Measurements from ENCODE around the gene CAMK2D.

GRCh38 chr4:113499166-113499565 lies 262.4 kb downstream of the CAMK2D start:
- no peak for TF ChIP-seq POLR2A (IDR thresholded peaks at IDR 0.05; ENCODE audit: low read length)
- no peak for TF ChIP-seq GATA1 (IDR thresholded peaks at IDR 0.05; ENCODE audit: low read depth, low read length)

All from erythroblast (primary cell).